M059J (cell line): ENCODE results near the gene GRK5. TPM values are rescaled to one million over a fixed set of nuclear protein-coding genes. Genes with fewer than 3 reads are reported as not detected.

Experiments used
- DNase-seq: peaks from one replicate; pipeline ENCODE4 v3.0.0-alpha.2; 2012; ENCODE audit warnings: low read depth
- total RNA-seq: library from RNA; depleted of rRNA; stranded (reverse); fragments of >200 nt; shearing (Covaris generic); gene quantifications from 2 replicates; pipeline ENCODE4 v1.2.3, GENCODE V29; 2014

GRK5 gene
- total RNA-seq, 1 experiment from 2014 or later, result 4.4 TPM

DNA sequence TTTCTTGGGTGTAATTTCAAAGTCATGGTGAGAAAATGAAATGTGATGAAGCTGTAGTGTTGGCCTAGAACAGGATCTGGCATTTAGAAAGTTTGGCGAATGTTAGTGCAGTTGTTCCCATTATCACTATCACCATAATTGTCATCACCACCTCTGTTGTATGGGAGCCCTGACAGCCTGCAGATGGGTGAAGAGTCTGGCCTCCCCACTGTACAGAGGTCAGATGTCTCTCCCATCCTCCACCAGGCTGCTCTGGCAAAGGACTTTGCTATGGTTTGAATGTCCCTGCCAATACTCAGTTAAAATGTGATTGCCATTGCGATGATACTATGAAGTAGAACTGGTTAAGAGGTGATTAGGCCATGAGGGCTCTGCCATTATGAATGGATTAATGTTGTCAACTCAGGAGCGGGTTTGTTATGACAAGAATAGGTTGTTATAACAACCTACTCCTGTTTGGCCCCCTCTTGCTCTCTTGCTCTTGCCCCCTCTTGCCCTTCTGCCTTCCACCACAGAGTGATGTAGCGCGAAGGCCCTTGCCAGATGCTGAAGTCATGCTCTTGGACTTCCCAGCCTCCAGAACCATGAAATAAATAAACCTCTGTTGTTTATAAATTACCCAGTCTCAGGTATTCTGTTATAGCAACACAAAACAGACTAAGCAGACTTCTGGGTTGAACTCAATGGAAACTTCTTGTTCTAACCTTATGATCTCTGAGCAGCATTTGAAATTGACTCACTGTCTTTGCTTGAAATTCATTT, 90.0 kb downstream of the GRK5 start:
- DNase-seq, result no peak

DNA sequence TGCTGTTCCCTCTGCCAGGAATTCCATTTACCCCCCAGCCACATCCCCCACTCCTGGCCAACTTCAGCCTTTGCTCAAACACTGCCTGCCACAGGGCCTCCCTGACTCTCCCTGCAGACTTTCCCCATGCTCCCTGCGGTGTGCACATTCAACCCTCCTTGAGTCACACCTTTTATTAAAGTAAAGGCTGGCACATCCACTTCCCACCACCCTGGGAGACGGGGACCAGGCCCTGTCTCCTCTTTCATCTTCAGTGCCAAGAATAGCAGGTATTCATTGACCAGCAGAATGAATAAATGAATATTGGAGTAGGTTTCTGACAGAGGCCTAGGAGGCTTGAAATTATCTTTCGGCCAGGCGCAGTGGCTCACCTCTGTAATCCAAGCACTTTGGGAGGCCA, 91.4 kb downstream of the GRK5 start:
- DNase-seq, result no peak

DNA sequence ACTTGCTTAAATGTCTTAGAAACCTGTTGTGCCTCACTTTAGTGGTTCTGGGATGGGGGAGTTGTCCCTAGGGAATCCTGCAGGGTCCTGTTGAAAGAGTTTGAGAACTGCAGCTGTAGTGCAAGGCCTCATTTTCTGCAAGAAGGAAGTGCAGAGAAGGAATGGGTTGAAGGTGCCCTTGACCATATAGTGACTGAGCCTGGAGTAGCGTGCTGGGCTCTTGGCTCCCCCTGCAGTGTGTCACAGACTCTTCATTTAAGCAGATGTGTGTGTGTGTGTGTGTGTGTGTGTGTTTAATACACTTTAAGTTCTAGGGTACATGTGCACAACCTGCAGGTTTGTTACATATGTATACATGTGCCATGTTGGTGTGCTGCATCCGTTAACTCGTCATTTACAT, 92.2 kb downstream of the GRK5 start:
- no peak for DNase-seq

DNA sequence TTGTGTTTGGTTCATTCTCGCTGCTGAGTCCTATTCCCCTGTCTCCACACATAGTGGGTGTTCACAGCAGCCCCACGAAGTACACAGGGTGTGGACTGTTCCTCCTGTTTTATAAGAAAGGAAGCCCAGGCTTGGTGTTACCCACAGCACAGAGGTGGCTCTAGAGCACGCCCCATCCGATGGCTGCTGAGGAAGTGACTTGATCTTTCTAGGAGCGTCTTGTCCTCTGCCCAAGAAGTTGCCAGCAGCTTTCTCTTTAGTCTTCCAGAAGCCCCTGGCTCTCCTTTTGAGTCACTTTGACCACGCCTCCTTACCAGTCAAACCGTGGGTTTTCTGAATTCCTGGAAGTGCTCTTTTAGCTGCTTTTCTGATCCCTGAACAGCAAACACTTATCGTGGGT, 94.0 kb downstream of the GRK5 start:
- peak; percentile 43 for DNase-seq

DNA sequence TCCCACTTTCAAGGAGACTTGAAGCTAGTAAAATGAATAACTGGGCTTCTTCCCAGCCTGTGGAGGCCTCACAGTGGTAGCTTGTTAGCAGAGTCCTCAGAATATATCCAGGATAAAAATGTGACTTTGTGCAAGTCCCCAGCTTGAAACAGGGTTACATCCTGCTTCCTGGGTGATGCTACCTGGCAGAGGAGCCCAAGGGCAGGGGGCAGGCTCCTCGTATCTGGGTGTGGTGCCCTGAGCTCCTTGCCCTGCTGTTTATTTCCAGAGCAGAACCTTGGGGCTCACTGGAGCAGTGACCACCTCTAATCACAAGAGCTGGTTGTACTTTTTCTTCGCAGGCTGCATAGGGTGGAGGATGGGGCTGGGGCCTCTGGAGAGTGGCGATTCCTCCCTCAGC, 94.8 kb downstream of the GRK5 start:
- DNase-seq, result no peak

DNA sequence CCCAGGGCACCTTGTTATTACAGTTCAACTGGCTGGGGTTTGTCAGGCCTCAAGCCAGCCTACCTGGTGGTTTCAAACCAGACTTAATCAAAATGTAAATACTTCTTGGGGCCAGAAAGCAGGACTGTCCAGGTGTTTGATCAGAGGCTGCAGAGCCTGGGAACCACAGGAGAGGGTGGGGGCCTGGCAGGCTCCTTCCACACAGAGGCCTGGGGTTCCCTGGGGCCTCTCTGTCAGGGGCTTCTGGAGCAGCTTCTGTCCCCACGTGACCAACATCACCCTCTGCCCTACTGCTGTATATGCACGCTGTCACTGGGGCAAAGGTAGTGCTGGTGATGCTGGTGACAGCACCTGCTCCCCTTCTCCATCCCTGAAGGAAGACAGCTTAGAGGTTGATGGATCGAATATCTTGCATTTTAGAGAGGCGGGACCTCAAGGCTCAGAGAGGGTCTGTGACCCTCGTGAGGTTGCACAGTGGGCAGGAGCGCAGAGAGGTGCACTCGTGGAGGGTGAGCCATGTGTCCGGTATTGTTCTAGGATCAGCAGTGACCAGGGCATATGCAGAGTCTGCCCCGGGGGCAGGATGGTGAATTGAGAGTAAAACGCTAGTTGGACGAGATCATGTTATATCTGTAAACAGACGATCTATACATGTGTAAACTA, 95.4 kb downstream of the GRK5 start:
- DNase-seq, result no peak

DNA sequence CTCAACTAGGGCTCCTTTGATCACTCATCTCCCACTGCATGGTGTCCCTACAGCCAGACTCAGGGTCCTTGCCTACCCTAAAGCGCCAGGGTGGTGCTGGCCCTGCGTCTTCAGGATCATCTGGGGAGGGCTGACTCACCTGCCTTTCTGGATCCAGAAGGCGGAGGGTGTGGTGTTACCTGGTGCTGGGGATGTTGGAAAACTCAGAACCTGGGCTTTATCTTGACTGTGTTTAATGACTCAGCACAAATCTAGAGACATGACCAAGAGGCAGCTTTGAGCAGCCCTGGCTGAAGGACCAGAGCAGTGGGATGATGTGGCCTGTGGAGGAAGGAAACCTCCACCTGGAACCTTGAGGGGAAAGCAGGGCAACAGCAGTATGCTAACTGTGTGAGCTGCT, 96.5 kb downstream of the GRK5 start:
- DNase-seq, result no peak

DNA sequence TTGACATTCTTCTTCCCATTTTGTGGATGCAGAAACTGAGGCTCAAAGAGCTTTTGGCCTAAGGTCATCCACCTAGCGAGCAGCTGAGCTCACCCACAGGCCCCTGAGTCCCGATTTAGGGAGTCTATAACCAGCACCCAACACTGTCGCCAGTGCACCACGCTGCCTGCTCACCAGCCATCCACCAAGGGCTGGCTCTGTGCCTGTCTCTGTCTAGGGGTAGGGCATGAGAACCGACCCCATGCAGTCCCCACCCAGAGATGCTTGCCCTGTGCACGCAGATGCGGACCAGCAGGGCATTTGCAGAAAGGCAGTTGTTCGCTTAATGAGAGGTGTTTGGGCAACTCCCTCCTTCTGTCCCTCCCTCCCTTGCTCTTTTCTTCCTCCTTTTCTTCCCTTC, 97.2 kb downstream of the GRK5 start:
- DNase-seq, result no peak

DNA sequence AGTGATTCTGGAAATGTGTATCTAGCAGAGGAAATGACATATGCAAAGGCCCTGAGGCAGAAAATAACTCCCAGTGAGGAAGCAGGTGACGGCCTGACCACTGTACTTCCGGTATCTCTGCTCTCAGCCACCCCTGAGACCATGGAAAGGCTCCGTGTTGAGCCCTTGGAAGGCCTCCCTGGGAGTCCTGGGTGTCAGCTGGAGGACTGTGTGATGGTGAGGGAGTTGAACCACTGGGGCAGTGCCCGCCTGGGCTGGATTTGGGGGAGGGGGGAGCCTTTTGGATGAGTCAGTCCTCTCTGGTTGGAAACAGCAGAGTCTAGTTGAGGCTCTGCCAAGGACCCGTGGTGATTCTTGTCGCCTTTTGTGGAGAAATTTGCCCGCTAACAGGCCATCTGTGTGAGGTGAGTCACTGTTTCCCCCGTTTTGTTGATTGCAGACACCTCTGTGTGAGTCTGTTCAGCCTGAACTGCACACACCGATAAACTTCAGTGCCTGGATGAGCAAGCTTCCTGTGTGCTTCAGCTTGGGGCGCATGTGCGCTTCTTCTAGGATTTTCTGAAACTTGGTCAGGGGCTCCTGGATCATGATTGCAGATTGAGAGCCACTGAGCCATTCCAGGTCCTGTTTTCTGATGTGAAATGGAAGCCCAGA, 98.6 kb downstream of the GRK5 start:
- DNase-seq, result peak; percentile 99

DNA sequence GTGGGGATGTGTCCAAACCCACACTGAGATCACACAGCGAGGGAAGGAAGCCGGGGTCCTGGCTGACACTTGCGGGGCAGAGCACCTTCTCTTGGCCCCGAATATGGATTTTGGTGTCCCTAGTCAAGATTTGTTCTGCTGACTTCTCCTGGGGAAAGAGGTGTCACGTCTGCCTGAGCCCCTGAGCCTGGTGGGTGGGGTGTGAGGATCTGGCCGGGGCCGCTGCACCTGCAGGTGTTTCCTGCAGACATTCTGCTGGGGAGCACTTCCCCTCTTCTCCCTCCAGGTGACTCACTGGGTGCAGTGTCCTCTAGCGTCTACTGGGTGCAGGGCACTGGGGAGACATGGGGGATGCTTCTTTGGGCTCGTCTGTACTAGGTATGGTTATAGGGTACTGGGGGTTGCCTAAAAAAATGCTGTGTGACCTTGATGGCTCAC, 99.2 kb downstream of the GRK5 start:
- peak; percentile 46 for DNase-seq

DNA sequence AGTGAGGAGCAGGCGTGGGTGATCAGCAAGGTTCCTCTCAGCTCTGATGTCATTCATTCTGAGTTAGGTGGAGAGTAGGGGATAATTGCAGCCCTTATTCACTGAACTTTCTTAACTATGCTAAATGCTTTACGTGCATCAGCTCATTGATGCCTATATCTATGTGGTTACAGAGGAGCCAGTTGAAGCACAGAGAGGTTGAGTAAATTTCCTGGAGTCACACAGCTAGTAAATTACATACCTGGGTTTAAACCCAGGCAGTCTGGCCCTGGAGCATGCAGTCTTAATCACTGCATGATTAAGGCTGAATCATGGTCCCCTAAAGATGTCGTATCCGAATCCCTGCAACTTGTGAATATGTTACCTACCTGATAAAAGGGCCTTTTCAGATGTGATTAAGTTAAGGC, 99.6 kb downstream of the GRK5 start:
- DNase-seq, result peak; percentile 56

DNA sequence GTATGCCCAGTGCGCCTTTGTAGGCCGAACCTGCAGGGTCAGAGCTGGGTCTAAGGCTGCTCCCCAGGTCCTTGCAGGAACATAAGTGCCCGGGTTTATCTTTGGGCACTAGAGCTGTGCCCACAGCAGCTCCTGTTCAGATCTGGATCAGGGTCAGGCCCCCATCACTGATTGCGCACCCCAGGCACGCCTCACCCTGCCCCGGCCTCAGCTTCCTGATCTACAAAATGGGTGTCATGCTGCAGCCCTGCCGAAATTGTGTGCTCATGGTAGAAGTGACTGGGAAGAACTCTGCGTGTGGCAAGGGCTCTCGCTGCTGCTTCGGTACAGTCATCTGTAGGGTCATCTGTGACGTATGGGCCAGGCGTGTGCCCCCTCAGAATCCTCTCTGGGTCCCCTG, 100.7 kb downstream of the GRK5 start:
- DNase-seq, result no peak

DNA sequence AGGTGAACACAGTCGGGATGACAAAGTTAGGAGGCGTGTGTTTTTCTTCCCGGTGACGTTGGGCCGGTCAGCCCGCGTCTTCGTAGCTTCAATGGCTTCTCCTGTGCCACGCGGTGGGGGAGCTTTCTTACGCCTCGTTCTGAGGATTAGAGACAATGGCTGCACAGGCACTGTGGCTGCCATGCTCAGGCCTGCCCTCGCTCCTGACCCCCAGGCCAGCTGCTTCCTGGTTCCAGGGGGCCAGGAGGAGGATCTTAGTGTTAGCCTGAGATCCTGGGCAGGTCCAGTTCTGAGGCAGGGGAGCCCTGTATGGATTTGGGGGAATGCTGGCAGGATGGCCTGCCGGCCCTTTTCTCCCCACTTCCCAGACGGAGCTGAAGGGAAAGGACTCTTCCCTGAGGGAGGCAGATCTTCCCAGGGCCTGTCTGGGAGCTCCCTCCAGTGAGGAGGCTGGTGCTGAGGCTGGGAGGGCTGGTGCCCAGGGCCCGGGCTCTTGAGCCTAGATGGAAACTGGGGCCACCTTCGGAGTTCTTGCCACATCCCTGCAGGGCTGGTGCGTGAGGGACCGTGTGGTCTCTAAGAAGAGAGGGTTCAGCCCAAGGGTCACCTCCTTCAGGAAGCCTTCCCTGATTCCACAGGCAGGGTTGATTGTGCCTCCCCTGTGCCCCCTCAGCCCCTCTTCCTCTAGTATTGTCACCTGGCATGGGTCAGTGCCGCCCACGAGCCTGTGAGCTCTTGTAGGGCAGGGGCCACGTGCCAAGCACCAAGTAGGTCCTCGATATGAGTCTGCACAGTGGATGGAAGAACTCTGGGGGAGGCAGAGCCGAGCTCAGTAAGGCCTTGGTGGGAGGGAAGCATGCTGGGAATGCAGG, 101.4 kb downstream of the GRK5 start:
- DNase-seq, result no peak

DNA sequence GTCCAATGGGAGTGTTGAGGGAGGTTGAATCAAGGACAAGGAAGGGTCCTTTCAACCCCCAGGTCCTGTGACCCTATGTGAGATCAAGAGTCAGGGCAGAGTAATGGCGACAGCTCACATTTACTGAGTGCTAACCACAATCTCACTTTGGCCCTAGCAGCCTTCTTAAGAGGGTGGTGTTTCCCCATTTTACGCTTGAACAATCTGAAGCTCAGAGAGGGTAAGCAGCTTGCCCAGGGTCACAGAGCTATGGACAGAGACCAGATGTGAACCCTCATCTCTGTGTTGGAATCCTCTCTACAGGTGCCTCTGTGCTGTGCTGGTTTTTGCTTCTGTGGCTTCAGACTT, 102.0 kb downstream of the GRK5 start:
- DNase-seq, result no peak

DNA sequence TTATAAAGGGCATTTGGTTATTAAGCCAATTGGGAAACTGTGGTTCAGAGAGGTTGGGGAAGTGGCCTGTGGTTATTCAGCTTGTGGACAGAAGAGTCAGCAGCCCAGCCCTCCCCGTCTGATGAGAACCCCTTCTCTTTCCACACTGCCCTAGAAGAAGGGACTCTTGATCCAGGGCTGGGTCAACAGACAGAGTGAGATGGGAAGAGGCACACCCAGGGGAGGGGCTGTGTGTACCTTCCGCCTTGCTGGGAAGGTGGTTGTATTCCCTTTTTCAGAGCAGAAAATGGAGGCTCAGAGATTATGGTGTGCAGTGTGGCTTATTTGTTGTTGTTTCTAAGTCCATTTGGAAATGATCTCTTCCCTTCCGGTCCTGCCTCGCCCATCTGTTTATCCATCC, 103.4 kb downstream of the GRK5 start:
- DNase-seq, result no peak

DNA sequence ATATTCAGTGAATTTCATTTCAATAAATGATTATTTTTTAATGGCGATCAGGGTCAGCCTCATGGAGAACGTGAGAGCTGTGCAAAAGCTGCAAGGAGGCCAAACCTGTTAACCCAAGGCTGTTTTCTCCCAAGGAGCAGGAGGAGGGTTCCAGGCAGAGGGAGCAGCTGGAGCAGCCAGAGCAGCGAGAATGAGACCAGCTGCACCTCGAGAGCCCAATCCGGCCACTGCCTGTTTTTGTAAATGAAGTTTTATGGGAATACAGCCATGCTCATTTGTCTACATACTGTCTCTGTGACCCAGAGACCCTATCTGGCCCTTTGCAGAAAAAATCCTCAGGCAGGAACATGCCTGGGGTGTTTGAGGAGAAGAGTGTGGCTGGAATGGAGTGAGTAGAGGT, 104.9 kb downstream of the GRK5 start:
- DNase-seq, result no peak

DNA sequence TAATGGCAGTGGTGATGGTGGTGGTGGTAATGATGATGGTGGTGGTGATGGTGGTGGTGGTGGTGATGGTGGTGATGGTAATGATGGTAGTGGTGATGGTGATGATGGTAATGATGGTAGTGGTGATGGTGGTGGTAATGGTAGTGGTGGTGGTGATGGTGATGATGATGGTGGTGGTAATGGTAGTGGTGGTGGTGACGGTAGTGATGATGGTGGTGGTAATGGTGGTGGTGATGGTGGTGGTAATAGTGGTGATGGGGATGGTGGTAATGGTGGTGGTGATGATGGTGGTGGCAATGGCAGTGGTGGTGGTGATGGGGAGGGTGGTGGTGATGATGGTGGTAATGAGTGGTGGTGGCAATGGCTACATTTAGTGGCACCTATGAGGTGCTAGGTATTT, 105.7 kb downstream of the GRK5 start:
- no peak for DNase-seq

DNA sequence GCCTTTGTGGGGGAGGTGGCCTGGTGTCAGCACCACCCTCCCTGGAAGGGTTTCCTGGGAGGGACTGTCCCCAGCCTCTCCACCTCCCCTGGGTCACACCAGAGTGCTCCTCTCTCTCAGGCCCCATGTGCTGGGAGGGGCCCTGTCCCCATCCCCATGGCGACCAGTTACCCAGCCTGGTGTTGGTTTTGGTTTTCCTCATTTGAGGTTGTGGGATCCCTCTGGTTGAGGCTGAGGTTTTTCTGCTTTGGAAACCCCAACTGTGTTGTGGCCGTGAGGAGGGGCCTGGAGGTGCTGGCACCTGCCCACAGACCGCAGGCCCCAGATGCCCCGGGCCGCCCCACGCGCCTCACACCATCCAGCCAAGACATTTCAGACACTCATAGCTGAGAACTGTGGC, 106.3 kb downstream of the GRK5 start:
- DNase-seq, result peak; percentile 85

DNA sequence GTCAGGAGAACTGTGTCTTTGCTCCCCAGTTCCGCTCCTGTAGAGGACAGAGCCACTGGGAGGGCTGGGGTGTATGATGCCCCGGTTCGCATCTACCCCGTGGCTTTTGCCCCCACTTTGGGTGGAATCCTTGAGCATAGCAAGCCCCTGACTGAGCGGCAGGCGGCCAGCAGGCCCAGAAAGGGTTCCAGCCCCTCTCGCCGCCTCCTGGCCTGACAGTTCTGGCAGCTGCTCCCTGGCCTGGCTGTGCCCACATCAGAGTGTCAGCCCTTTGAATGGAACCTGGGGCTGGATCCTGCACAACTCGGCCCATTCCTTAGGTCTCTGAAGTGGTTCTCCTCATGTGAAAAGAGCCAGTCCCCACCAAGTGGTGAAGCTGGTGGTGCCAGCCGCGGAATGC, 106.7 kb downstream of the GRK5 start:
- no peak for DNase-seq

DNA sequence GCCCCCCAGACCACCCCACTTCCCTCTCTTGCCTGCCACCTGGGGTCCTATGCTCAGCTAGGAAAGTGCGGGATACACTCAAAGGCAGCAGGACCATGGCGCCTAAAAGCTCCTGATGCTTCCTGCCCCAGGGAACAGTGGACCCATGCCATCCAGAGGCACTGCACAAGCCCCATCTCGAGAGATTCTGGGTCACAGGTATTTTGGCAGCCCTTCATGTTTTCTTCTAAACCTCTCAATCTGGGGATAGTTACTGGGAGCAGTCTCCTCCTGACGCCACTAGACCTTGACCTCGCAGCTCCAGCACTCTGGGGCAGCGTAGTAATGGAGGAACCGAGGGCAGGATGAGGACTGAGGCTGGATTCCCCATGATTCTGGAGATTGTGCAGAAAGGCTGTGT, 107.1 kb downstream of the GRK5 start:
- no peak for DNase-seq

DNA sequence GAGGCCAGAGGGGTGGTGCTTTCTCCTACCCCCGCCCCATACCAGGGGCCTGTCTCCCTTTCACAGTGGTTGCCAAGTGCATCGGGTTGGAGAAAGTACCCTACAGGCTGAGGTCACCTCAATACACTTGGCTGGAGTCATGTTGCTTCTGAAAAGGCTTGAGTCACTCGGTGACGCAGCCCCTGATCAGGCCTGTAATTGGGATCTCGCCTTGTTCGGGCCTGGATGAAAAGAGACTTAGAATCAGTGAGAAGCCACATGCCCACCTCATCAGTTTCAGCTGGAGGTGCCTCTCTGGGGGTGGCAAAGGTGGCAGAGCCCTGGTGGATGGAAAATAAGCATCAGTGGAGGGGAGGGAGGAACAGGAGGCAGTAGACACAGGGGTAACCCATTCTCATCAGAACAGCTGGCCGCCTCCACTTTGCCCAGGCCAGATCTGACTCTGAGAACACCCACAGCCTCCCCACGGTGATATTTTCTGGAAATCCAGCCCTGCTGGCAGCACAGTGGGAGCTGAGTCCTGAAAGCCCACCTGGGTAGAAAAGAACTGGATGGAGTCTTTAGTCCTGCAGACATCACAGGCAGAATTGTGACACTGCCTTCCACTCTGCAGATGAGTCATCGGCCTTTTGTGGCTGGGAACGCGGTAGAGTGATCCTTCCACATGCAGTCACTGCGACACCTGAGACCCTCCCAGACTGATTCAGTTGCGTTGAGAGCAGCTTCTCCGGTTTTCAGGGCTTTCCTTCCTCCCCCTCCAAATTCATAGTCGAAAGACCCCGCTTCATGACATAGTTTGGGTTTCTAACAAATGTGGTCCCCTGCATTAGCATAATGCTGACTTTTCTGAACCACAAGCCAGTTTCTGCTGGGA, 108.0 kb downstream of the GRK5 start:
- DNase-seq, result peak; percentile 95
